ENCODE results near the gene NCAPG2. TPM values are rescaled to one million over a fixed set of nuclear protein-coding genes. Genes with fewer than 3 reads are reported as not detected.

Gene NCAPG2
- total and polyA plus RNA-seq, 2 experiments from 2014 or later: 38.7 to 91.2 TPM

GRCh38 chr7:158655931-158656441 lies 48.6 kb downstream of the NCAPG2 start:
- no peak overlapping the region for H3K27ac ChIP-seq (ENCODE audit: low read depth)
- peak overlapping the region; percentile 81 for H3K27ac Mint-ChIP-seq
- TF ChIP-seq NANOG (IDR thresholded peaks at IDR 0.05; ENCODE audit: borderline replicate concordance) (no peak), ZNF331 (CRISPR knock-in tag; IDR thresholded peaks at IDR 0.05; ENCODE audit: low read depth) (no peak), CTCF (conservative IDR thresholded peaks at IDR 0.05; ENCODE audit: low read depth in 2 of 2) (no peak), EZH2phosphoT487 (IDR thresholded peaks at IDR 0.05; ENCODE audit: unreplicated experiment) (no peak), REST (IDR thresholded peaks at IDR 0.05; ENCODE audit: unreplicated experiment) (no peak), JUNB (IDR thresholded peaks at IDR 0.05; ENCODE audit: unreplicated experiment) (no peak), STAT1 (IDR thresholded peaks at IDR 0.05; ENCODE audit: unreplicated experiment) (no peak), POLR2AphosphoS5 (IDR thresholded peaks at IDR 0.05; ENCODE audit: low read depth) (no peak), CREB1 (CRISPR knock-in tag; IDR thresholded peaks at IDR 0.05; ENCODE audit: low read depth) (no peak), ZNF114 (CRISPR knock-in tag; IDR thresholded peaks at IDR 0.05) (no peak)
- H3K4me2 ChIP-seq: no peak overlapping the region
- H3K4me1 ChIP-seq (ENCODE audit: insufficient read depth): no peaks in the 10 kb centered on the region; the same call in 1 of the 2 replicates
- H3K4me1 Mint-ChIP-seq: peaks cover 4% of the 10 kb centered on the region; the same call in 2 of the 3 replicates
- DNase-seq (ENCODE audit: low spot score): no peak
- H3K27me3 ChIP-seq (ENCODE audit: insufficient read depth): no peaks in the 10 kb centered on the region
- H3F3A ChIP-seq (replicated peaks; ENCODE audit: low read depth): no peaks in the 10 kb centered on the region
- H3K9me2 ChIP-seq (ENCODE audit: insufficient read depth): no peaks in the 10 kb centered on the region
- peaks cover 5% of the 10 kb centered on the region; the same call in 1 of the 2 replicates for H3K79me2 ChIP-seq (replicated peaks; ENCODE audit: insufficient read depth)
- H3K4me3 ChIP-seq: no peak overlapping the region
- H3K4me3 Mint-ChIP-seq: no peak overlapping the region
- H4K20me1 ChIP-seq (replicated peaks; ENCODE audit: insufficient read depth): peaks cover 6% of the 10 kb centered on the region
- no peaks in the 10 kb centered on the region for H3K9me3 Mint-ChIP-seq
- peaks cover 64% of the 10 kb centered on the region for H3K36me3 ChIP-seq (ENCODE audit: insufficient read depth)
- no peak for ATAC-seq
- no peaks in the 10 kb centered on the region for H3K27me3 Mint-ChIP-seq (ENCODE audit: insufficient read depth, low read depth, poor library complexity)
- no peak overlapping the region for H2AFZ ChIP-seq
- H3K36me3 Mint-ChIP-seq (ENCODE audit: low read depth): peaks cover 65% of the 10 kb centered on the region

GRCh38 chr7:158655507-158655906 lies 49.1 kb downstream of the NCAPG2 start:
- no peak for DNase-seq (ENCODE audit: low spot score)
- H4K20me1 ChIP-seq (replicated peaks; ENCODE audit: insufficient read depth): peaks cover 6% of the 10 kb centered on the region; the same call in 1 of the 2 replicates
- Mint-ChIP-seq H3K4me3 (no peak overlapping the region), H3K27me3 (ENCODE audit: insufficient read depth, low read depth, poor library complexity) (no peaks in the 10 kb centered on the region), H3K9me3 (no peaks in the 10 kb centered on the region), H3K4me1 (peaks cover 4% of the 10 kb centered on the region; the same call in 2 of the 3 replicates), H3K36me3 (ENCODE audit: low read depth) (peaks cover 65% of the 10 kb centered on the region), H3K27ac (0 out of 2 replicates have a peak overlapping the region, but pooled peaks have one; percentile 81)
- H3K4me1 ChIP-seq (ENCODE audit: insufficient read depth): no peaks in the 10 kb centered on the region; the same call in 1 of the 2 replicates
- H3K27ac ChIP-seq (ENCODE audit: low read depth): no peak overlapping the region
- no peak overlapping the region for H3K4me3 ChIP-seq
- peaks cover 5% of the 10 kb centered on the region; the same call in 1 of the 2 replicates for H3K79me2 ChIP-seq (replicated peaks; ENCODE audit: insufficient read depth)
- H3K9me2 ChIP-seq (ENCODE audit: insufficient read depth): no peaks in the 10 kb centered on the region
- H3K4me2 ChIP-seq: no peak overlapping the region
- H3K36me3 ChIP-seq (ENCODE audit: insufficient read depth): peaks cover 63% of the 10 kb centered on the region
- ATAC-seq: no peak
- H3K27me3 ChIP-seq (ENCODE audit: insufficient read depth): no peaks in the 10 kb centered on the region
- no peaks in the 10 kb centered on the region for H3F3A ChIP-seq (replicated peaks; ENCODE audit: low read depth)
- no peak overlapping the region for H2AFZ ChIP-seq
- TF ChIP-seq EZH2phosphoT487 (IDR thresholded peaks at IDR 0.05; ENCODE audit: unreplicated experiment) (no peak), ZNF114 (CRISPR knock-in tag; IDR thresholded peaks at IDR 0.05) (no peak), NANOG (IDR thresholded peaks at IDR 0.05; ENCODE audit: borderline replicate concordance) (no peak), ETS1 (IDR thresholded peaks at IDR 0.05) (no peak), CTCF (conservative IDR thresholded peaks at IDR 0.05; ENCODE audit: low read depth in 2 of 2) (no peak), CREB1 (CRISPR knock-in tag; IDR thresholded peaks at IDR 0.05; ENCODE audit: low read depth) (no peak), JUNB (IDR thresholded peaks at IDR 0.05; ENCODE audit: unreplicated experiment) (no peak), ZNF331 (CRISPR knock-in tag; IDR thresholded peaks at IDR 0.05; ENCODE audit: low read depth) (no peak)

Data from GM23338 (cell line).